GM19455 (cell line): ENCODE measurements around the gene TKT.

Source experiments
- ATAC-seq: cut with Tn5 transposase; IDR thresholded peaks from one replicate; pipeline ENCODE4 v1.9.1; 2021; ENCODE audit not compliant: unreplicated experiment

Gene TKT

DNA sequence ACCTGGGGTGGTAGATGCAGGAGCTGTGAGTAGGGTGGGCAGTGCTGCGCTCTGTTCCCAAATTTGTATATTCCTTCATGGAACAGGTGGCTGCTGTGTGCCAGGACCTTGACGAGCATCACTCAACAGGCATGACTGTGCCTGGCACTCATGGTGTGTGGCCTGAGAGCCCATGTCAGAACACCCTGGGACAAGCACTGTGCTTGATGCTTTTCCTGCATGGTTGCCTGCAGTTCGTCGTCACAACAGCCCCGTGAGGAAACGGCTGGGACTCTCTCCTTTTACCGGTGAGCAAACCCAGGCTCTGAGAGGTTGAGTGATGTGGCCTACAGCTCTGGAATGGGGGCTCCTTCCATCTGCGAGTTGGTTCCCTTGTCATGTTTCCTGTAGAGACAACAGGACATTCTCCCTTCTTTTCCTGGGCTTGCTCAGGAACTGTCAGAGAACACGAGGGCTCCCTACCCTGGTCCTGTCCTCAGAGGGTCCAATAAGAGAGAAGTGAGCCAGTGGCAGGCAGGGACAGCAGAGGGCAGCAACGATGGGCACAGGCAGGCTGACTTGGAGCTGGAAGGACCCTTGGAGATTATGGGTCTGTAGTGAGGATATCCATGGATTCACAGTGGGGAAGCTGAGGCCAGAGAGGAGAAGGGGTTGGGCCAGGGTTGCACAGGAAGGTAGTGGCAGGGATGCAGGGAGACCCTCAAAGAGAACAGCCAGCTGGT, 57.4 kb downstream of the TKT start:
- no peak for ATAC-seq

DNA sequence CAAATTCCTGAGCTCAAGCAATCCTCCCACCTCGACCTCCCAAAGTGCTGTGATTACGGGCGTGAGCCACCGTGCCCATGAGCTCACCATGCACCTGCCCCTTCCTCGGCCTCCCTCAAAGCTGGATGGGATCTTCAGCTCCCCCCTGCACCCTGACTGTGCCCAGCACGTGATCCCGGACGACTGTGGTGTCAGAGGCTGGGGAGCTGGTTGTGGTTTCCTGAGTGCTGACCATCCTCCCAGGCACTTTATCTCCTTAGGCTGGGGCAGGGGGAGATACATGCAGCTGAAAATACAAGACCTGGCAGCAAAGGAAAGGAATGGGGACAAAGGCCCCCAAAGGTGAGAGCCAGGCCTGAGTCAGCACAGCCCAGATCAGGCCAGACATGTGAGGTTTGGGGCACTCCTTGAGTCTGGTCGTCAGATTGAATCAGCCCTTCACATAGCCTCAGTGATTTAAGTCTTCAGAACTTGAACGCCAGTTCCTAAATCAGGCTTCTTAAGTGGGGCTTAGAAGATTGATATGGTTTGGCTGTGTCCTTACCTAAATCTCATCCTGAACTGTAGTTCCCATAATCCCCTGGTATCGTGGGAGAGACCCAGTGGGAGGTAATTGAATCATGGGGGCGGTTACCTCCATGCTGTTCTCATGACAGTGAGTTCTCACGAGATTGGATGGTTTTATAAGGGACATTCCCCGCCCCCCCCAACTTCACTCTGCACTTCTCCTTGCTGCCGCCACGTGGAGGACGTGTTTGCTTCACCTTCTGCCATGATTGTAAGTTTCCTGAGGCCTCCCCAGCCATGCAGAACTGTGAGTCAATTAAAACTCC, 59.0 kb downstream of the TKT start:
- no peak for ATAC-seq

DNA sequence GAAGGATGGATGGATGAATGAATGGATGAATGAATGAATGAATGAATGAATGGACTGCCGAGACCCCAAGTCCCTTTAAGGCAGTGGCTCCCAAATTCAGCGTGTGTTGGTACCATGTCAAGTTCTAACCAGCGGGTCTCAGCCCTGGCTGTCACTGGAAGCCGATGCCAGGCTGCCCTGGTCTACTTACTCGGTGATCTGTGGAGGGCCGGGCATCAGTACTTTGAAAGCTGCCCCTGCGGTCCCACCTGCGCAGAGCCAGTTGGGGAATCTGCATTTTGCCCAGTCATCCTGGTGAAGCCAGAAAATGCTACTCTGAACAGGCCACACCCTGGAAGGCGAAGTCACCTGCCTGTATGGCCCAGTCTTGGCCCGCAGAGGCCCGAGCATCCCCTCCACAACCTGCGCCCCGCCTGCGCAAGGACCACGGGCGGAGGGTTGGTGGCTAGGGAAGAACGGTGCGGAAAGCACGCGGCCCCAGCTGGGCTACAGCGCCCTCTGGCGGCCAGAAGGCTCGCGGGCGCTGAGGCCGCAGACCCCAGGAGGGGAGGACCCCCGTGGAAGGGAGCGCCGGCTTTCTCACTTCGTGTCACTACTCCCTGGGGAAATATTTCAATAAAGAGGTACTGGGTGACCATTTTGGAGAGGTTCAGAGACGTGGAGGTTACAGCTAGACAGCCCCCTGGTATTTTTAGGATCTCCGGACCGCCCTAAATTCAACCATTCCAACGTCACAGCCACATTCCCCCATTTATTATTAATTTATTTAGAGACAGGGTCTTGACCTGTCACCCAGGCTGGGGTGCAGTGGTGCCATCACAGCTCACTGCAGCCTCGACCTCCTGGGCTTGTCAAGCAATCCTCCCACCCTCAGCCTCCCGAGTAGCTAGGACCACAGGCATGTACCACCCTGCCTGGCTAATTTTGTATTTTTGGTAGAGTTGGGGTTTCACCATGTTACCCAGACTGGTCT, 59.9 kb downstream of the TKT start:
- ATAC-seq = no peak

DNA sequence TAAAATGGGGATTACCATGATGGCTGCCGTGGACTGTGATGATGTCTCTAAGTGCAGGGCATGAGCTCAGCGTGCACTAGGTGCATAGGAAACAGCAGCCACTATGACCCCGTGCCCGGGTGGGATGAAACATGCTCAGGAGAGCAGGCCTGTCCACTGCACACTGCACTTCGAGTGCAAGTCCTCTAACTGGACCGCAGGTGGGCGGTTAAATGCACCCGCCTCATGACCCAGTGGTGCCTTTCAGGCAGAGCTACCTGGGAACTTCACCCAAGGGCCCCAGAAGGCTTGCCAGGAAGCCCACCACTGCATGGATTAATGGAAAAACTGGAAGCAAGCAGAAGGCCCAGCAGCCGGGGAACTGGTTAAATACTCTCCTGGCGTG, 60.8 kb downstream of the TKT start:
- ATAC-seq = no peak

DNA sequence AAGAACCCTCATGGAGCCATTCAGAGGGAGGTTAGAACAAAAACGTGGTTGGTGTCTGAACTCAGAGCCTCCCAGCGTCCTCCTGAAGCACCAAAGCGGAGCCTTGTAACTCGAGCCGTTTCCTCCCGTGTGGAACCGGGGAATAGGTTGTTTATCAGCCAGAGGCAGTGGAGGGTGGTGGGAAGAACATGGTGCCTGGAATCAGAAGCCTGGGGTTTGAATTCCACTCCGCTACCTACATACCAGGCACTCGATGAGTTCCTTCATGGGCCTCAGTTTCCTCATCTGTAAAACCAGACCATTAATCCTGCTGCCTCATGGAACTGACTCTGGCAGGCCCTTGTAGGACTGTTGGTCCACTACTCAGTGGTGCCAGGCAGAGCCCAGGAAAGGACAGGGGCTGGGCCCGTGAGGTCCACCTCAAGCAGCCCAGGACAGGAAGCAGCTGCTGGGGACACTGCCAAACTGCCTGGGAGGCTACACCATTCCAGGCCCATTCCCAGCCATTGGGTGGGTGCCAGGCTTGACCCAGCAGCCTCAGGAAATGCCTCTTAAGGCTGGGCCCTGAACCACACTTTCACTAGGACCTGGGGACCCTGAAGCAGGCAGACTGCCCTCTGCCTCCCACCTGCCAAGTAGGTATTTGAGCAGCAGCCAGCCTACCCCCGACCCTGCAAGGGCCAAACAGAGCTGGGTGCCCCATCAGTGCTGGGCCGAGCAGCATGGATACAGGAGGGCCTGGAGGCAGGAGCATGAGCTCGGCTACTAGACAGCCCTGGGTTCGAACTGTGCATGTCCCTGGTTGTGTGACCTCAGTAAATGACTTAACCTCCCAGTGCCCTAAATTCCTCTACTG, 61.4 kb downstream of the TKT start:
- ATAC-seq = no peak

DNA sequence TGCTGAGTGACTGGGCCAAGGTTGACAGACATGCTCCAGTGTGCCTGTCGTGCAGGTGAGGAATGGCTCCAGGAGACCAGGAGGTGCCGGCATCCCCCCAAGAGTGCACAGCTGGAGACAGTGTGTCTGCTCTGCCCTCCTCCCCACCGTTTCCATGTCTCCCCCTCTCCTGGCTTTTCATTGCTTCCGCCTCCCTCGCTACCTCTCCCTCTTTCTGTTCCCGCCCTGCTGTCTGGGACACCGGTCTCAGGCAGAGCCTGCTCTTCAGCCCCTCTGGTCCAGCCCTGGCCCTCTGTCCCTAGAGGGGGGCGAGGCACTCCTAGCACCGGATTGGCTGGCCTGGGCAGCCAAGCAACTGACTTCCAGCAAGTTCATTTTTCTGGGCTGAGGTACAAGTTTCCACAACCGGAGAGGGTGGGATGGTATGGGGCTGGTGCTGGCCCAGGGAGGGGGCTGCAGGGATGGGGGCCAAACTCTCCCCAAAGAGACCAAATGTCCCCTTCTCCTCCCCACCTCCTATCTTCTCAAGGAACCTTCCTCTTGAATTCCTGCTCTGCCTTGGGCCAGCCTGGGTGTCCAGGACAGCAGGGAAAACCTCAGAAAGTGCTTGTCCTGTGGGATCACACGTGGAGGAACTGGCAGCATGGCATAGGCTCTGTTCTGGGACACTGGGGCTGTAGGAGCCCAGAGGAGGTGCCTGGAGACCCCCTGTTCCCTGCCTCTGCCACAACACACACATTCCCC, 62.2 kb downstream of the TKT start:
- ATAC-seq = no peak

DNA sequence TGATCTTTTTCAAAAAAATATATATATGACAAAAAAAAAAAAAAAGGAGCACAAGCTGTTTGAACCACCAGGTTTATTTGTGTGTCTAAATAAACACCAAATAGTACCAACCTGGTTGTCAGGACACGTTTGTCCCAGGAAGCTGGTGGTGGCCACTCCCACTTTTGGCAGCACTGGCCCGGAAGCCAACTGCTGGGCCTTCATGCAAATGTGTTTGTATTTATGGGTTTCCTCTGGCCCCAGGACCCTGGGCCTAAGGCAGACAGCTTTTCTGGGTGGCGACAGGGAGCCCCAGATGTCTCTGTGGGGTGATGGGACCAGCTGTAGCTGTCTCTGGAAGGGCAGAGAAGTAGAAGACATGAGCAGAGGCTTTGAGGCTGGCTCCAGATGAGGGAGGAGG, 63.2 kb downstream of the TKT start:
- no peak for ATAC-seq

DNA sequence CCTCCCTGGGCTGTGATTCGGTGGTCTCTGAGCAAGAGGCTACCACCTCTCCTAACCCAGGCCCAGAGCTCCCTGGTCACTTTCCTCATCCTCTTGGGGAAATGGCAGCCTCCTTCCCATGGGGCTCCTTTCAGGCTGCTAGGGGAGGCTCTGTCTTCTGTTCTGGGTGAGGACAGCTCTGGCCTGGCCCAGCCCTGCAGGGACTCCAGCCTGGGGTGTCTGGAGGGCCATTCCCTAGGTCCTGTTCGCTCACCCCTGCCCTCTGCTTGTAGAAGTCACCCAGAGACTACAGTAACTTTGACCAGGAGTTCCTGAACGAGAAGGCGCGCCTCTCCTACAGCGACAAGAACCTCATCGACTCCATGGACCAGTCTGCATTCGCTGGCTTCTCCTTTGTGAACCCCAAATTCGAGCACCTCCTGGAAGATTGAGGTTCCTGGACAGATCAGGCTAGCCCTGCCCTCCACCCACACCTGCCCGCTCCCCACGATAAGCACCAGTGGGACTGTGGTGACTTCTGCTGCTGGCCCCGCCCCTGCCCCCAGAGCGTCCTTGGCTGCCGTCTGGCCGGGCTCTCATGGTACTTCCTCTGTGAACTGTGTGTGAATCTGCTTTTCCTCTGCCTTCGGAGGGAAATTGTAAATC, 63.9 kb downstream of the TKT start:
- no peak for ATAC-seq

DNA sequence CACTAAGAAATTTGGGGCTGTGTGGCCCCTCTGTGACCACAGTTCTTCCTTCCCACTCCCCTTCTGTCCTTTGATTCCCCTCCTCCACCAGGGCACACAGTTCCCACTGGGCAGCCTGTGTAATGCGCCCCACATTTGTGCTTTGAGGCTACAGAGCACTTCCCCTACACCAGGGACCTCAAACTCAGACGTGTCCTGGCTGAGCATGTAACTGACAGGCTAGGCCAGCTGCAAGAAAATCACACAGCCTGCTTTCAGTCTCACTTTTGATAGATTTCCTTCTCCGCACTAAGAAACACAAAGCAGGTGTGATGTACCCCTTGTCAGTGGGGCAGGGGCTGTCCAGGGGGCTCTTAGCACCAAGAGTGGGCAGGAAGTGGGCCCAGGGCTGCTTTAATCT, 65.2 kb downstream of the TKT start:
- ATAC-seq = peak; percentile 55

DNA sequence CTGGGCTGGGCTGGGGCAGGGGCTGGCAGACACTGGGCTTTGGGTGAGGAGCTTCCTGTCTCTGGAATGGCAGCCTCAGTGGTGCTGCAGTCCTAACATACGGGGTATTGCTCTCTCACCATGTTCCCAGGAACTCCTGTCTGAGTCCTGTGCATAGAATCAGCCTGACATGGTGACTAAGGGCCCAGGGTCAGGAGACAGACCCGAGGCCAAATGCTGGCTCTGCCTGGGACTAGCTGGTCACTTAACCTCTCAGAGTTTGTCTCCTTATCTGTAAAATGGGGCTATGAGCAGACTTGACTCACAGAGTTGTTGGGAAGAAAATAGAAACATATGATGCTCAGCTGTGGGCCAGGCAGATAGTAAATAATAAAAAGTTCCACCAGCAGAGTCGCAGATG, 66.5 kb downstream of the TKT start:
- no peak for ATAC-seq

DNA sequence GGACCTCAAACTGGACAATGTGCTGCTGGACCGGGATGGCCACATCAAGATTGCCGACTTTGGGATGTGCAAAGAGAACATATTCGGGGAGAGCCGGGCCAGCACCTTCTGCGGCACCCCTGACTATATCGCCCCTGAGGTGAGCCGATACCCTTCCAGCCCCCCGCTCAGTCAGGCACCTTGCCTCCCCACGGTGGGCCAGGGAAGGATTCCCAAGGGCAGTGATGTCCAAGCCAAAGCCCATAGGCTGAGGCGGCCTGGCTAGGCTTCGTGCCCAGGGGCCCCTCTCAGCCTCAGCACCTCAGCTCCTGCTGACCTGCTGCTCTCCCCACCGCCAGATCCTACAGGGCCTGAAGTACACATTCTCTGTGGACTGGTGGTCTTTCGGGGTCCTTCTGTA, 67.1 kb downstream of the TKT start:
- ATAC-seq = no peak

DNA sequence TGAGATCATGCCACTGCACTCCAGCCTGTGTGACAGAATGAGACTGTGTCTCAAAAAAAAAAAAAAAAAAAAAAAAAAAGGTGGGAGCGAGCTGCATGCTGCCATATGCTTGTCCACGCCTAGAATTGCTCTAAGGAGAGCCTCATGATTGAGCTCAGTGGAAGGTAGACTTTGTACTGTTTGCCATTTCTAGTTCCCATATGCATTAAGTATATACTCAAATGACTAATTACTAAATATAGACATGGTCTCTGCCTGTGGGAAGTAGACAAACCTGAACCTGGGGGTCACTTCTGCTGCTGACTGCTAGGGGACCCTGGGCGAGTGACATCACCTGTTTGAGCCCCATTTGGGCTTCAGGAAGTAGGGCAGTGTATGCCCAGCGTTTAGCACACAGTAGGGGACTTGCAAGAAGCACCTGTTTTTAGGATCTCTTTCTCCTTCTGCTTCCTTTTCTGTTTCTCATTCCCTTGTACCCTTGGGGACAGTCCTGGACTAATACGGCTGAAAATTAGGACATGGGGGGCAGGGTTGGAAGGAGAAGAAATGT, 67.6 kb downstream of the TKT start:
- no peak for ATAC-seq

DNA sequence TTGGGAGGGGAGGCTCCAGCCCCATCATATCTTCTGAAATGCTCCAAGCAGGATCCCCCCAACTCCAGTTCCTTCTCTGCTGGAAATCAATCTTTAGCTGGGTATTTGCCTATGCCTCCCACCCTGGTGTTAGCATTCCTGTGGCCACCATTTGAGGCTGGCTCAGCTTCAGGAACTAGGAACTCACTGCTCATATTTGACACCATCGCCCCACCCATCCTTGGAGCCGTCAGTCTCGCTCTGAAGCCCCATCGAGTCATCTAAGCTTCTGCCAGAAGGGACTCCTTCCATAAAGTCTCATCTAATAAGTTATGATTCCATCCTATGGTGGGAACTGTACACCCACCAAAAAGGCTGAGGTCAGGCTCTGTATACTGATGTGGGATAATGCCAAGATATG, 68.4 kb downstream of the TKT start:
- ATAC-seq = no peak

DNA sequence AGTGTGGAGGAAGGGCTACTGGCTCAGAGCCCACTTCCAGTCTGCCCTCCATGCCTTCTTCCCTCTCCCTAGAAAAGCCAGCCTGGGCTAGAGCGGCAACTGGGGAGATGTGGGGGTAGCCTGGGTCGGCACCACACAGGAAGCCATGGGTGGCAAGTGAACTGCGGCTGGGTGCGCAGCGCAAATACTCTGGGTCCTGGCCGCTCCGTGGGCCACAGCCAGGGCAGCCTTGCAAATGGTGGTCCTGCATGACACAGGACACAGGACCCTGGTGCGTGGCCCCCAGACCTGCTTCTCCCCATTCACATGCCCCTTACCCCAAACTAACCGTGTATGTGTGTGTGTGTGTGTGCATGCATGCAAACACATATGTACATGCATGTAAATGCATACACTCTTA, 69.1 kb downstream of the TKT start:
- ATAC-seq = no peak

DNA sequence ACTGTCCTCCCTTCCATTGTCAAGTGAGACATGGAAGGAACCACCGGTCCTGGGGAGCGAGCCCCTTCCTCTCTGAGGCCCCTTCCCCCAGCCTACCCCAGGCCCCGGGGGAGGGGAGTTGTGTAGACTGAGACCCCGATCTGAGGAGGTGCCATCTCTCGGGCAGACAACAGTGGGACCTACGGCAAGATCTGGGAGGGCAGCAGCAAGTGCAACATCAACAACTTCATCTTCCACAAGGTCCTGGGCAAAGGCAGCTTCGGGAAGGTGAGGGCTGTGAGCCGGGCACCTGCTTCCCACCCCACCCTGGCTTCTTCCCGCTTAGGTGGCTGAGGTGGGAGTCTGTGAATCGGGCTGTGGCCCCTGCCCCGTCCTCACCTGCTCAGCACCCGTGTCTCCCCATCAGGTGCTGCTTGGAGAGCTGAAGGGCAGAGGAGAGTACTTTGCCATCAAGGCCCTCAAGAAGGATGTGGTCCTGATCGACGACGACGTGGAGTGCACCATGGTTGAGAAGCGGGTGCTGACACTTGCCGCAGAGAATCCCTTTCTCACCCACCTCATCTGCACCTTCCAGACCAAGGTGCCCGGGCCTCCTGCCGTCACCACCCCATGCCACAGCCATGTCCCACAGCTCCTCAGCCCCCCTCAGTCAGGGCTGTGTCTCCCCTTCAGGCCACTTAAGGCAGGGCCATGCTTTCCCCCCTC, 69.9 kb downstream of the TKT start:
- no peak for ATAC-seq

DNA sequence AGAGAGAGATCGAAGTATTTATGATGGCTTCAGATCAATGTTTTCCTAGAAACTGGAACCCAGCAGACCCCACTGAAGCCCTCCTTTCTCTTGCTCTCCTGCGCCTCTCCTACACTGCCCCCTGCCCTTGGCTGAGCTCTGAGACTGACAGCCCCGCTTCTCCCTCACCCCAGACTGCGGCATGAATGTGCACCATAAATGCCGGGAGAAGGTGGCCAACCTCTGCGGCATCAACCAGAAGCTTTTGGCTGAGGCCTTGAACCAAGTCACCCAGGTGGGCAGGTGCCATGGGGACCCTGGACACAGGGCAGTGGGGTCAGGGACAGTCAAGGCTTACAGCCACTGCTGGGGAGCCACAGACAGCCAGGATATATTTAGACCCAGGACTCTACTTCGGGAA, 71.1 kb downstream of the TKT start:
- ATAC-seq = no peak

DNA sequence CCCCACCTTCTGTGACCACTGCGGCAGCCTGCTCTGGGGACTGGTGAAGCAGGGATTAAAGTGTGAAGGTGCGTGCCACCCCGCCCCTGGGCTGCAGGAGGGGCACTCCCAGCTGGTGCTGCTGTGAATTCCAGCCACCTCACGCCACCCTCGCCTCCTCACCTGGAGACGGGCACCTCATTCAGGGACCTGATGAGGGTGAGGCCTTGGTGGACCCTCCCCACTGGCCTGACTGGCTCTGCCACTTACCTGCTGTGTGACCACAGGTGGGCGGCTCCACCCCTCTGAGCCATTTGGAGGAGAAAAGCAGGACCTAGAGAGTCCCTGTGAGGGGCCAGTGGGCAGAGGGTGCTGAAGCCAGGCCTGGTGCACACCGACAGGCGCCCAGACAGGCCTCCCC, 72.3 kb downstream of the TKT start:
- ATAC-seq = no peak

DNA sequence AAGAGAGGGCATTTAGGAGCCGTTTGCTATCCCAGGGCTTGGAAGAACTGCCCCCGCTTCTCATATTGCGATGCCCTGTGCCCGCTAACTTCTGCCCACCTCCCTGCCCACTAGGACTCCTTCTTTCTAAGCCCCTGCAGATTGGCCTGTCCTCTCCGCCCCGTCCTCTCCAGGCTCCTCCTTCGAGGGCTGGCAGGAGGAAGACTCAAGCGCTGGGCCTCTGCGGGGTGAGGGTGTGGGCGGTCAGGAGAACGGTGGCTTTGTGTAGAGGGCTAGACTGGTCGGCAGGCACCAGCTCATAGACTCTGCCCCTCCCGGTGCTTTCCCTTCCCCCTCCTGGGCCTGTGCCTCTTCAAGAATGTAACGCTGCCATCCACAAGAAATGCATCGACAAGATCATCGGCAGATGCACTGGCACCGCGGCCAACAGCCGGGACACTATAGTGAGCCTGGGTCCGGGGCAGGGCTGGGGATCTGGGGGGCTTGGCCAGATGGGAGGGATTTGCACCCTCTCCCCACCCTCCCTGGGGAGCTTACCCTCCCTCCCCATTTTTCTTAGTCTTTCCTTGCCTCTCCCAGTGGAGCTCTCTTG, 73.0 kb downstream of the TKT start:
- ATAC-seq = no peak
